Measurements from ENCODE around the gene WRNIP1.

Gene WRNIP1

DNA sequence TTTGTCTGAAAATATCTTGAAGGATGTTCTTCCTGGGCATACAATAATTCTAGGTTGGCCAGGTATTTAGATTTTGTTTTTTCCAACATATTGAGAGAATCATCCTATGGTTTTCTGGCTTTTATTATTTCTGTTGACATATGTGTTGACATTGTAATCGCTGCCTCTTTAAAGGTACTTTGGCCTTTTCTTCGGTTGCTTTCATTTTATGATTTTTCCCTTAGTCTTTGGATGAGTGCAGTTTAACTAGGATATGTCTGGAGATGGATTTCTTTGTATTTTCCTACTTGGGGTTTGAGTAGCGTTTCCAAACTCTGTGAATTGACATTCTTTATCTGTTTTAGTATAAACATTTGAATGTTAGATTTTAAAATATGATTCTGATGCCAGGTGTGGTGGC is 65.0 kb downstream of the WRNIP1 start:
- TF ChIP-seq, protein P1, sequence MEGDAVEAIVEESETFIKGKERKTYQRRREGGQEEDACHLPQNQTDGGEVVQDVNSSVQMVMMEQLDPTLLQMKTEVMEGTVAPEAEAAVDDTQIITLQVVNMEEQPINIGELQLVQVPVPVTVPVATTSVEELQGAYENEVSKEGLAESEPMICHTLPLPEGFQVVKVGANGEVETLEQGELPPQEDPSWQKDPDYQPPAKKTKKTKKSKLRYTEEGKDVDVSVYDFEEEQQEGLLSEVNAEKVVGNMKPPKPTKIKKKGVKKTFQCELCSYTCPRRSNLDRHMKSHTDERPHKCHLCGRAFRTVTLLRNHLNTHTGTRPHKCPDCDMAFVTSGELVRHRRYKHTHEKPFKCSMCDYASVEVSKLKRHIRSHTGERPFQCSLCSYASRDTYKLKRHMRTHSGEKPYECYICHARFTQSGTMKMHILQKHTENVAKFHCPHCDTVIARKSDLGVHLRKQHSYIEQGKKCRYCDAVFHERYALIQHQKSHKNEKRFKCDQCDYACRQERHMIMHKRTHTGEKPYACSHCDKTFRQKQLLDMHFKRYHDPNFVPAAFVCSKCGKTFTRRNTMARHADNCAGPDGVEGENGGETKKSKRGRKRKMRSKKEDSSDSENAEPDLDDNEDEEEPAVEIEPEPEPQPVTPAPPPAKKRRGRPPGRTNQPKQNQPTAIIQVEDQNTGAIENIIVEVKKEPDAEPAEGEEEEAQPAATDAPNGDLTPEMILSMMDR (conservative IDR thresholded peaks at IDR 0.05), result no peak
- H3K27ac ChIP-seq, result no peak overlapping the region

- TF ChIP-seq, protein P1 (conservative IDR thresholded peaks at IDR 0.05), result no peak
- H3K27ac ChIP-seq, result no peak overlapping the region
These were observed 66.2 kb downstream of the WRNIP1 start for GRCh38 chr6:2831392-2831791.

GRCh38 chr6:2834262-2834661 is 69.1 kb downstream of the WRNIP1 start:
- H3K27ac ChIP-seq, result no peak overlapping the region
- TF ChIP-seq, protein P1 (conservative IDR thresholded peaks at IDR 0.05), result no peak

Measured in VCaP (cell line).